NCI-H69 (cell line): ENCODE results near the gene SYT5.

Experiments
- DNase-seq: peaks from one replicate; lab custom pipeline; 2025; lab: John Stamatoyannopoulos, UW

SYT5 gene

DNA sequence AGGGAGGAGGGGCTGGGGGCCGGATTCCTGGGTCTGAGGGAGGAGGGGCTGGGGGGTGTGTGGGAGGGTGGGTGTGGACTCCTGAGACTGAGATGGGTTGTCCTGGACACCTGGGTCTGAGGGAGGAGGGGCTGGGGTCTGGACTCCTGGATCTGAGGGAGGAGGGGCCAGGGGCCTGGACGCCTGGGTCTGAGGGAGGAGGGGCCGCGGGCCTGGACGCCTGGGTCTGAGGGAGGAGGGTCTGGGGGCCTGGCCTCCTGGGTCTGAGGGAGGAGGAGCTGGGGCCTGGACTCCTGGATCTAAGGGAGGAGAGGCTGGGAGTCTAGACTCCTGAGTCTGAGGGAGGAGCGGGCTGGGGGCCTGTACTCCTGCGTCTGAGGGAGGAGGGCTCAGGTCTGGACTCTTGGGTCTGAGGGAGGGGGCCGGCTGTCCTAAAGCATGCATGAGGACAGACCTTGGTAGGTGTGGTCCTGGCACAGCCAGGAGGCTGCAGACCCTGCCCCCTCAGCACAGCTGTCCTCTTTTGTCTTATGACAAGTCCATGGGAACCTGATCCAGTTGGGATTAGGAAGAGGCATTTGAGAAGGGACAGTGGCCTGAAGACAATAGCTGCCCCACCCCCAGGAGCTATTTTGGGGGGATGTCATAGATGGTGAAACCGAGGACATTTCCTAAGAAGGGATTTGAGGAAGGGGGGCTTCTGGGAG, 32.4 kb downstream of the SYT5 start:
- peak; percentile 44 for DNase-seq

DNA sequence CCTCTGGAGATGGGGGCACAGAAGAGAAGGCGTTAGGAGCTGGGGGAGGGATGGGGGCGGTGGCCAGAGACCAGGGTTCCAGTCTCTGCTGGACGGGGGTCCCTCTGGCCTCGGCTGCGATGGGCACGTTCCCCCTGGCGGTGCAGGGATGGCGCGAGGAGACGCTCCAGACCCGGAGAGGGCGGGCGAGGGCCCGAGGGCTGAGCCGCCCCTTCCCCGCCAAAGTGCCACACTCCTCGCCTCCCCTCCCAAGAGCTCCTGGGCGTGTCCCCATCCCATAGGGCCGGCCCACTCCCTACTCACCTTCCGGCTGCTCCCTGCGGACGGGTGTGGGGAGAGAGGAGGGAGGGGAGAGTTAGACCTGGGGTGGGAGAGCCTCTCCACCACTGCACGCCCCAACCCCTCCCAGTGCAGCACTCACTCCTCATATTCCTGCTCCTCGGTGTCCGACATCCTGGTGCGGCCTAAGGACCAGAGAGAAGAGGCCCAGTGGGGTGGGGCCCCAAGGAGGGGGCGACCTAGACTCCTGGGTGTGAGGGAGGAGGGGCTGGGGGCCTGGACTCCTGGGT, 33.3 kb downstream of the SYT5 start:
- DNase-seq = peak; percentile 96

DNA sequence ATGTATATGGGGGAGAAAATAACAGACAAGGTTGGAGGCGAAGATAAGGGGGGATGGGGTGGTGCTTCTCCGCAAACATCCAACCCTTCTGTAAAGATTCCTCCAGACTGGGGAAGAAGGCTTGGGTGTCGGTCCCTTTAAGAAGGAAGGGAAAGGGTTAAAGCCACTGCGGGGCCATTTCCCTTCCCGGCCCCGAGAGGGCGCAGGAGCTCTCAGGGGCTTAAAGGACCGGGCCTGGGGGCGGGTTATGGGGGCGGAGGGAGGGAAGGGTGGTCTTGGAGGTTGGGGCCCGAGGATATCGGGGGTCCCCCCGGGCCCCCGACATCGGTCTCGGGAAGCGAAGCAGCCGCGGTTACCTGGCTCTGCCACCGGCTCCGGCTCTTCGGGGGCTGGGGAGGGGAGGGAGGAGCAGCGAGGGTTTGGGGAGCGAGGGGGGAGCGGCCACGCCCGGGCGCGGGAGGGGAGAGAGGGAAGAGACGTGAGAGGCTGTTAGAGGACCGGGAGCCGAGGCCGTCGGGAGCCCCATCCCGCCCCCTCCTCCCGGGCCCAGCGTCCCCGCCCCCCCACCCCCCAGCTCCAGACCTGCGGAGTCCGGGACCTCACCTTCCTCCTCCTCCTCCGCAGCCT, 33.9 kb downstream of the SYT5 start:
- DNase-seq = peak; percentile 85

DNA sequence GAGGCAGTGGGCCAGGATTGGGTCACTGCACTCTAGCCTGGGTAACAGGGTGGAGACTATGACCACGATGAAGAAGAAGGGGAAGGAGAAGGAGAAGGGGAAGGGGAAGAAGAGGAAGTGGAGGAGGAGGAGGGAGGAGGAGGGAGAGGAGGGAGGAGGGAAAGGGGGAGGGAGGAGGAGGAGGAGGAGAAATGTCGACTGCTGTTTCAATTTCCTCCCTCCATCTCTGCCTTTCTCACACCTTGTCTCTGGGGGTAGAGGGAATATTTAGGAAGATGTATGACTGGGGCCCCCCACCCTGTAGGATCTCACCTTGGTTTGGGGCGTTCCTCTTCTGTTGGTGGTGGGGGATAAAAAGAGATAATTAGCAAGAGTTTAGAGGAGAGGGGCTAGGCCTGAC, 34.9 kb downstream of the SYT5 start:
- DNase-seq = no peak

DNA sequence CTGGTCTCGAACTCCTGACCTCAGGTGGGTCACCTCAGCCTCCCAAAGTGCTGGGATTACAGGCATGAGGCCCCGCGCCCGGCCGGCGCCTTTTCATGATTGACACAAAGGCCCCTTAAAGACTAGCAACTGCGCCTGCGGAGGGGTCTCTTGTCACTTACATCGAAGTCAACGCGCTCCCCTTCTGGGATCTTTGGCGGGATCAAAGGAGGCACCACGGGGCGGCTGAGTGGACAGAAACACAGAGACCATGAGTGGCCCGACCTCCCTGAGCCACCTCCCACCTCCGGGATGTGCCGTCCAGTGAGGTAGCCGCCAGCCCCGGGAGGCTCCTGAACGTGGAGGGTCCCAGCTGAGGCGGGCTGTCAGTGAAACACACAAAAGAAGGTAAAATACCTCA, 38.4 kb downstream of the SYT5 start:
- DNase-seq = peak; percentile 54

DNA sequence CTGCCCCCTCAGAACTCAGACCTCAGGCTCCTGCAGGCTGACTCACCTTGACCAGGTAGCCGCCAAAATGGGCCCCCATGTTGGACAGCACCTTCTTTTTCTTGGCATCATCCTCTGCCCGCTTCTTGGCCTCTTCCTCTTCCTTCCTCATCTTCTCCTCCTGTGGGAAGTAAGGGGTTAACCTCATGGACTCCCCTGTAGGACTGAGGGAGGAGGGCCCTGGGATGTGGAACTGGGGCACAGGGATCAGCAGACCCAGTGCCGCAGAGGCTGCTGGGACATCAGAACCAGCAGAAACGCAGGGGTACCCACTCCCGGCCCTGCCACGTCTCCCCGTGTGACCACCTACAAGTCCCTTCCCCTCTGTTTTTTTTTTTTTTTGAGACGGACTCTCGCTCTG, 42.2 kb downstream of the SYT5 start:
- no peak for DNase-seq

DNA sequence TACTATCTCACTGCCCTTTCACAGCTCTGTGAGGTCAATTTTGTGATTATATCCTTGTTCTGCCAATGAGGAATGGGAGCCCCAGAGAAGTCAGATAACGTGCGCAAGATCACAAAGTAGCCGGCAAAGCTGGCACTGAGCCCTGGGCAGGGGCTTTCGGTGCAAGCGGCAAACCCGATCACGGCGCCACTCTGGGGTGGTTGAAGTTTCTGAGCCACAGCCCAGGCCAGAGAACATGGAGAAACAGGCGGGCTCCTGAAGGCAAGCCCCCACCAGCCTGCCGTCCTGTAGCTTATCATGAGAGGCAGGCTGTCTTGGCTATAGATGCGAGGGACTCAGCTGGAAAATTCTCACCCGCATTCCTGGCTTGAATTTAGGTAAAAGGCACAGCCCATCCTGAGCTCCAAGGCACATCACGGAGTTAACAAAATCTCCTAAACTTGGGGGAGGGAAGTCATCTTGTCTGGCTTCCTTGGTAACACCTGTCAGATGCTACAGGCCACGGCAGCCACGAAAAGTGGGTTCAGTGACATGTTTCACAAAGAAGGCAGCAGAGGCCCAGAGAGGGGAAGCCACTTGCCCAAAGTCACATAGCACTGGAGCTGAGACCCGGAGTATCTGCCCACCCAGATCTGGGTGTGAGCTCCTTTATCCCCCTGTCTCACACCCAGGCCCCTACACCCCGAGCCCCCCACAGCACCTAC, 43.5 kb downstream of the SYT5 start:
- DNase-seq = no peak

DNA sequence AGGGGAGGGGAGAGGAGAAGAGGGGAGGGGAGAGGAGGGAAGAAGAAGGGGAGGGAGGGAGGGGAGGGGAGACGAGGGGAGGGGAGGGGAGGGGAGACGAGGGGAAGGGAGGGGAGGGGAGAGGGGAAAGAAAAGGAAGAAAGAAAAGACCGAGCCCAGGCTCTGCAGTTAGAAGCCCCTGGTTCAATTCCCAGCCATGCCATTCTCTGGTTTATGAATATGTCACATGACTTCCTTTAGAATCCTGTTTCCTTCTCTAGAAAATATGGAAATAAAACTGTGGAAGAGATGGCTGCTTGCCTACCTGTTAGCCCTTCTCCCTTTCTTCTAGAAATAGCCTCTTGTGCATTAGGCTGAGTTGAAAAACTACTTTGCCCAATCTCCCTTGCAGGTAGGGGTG, 45.4 kb downstream of the SYT5 start:
- no peak for DNase-seq

DNA sequence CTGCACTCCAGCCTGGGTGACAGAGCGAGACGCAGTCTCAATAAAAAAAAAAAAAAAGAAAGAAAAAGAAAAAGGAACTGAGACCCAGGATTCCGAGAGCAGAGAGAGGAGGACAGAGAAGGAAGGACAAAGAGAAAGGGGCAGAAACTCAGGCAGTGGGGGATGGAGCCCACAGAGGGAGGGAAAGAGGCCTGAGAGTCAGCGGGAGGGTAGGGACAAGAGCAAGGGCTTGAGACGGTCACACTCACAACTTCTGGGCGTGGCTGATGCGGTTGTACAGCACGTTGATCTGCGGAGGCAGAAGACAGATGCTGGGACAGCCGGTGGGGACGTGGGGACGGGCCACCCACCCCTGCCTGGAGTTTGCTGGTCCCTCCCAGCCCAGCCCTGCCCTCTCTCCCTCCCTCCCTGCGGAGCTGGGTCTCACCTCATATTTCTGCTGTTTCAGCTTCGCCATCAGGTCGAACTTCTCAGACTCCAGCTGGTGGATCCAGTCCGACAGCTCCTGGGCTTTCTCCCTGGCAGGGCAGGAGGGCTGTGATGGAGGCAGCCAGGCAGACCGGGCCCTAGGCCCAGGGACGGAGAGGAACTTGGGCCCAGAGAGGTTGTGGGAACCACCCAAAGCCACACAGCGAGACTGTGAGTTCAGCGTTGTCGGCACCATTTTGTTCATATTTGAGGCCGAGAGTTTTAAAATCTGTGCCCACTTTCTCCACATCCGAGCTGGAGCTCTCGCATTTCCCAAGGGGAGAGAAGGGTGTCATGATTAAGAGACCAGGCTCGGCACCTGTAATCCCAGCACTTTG, 46.2 kb downstream of the SYT5 start:
- no peak for DNase-seq

DNA sequence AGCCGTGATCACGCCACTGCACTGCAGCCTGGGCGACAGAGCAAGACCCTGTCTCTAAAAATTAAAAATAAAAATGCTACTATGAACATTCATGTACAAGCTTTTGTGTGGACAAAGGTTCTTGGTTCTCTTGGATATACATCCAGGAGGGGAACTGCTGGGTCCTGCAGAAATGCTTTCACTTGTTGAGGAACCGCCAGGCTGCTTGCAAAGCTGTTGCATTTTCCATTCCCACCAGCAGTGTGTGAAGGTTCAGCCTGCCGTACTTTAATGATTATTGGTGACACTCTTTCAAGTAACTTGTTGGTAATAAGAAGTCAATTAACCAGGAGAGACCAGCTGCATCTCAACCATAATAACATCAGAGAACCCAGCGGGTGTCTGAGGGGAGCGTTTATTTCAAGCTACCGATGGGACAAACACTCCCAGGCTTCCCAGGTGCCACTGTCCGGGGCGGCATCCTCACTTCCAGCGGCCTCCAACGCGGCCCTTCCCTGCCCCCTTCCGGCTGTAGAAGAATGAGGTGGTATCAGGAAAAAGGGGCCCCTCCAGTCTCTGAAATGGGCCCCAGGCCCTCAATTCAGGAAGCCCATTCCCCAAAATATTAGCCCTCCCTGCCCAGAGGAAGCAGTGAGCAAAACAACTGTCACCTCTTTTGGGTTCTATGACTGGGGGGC, 47.5 kb downstream of the SYT5 start:
- DNase-seq = no peak

DNA sequence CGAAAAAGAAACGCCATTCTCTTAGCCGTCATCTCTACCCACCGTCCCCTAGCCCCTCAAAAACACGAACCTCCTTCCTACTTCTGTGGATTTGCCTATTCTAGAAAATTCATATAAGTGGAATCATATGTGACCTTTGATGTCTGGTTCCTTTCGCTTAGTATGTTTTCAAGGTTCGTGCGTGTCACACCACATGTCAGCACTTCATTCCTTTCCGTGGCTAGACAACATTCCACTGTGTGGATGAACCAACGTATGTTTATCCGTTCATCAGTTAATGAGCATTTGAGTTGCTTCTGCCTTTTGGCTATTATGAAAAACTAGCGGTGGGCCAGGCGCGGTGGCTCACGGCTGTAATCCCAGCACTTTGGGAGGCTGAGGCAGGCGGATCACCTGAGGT, 48.7 kb downstream of the SYT5 start:
- DNase-seq = no peak
